ENCODE results near the gene FOXO1.
"Not testable (repeated sequence)": the region's sequence is repeated elsewhere in the genome, so short reads cannot be mapped to it uniquely, and the experiment has no call there.

The FOXO1 gene

GRCh38 chr13:40666045-40666932 is at the start of gene FOXO1:
TSS of gene FOXO1 (minus strand) at chr13:40666641. CDS start at chr13:40666212, 429 bp downstream.
- no peak for TF ChIP-seq CTCF (IDR thresholded peaks at IDR 0.05; ENCODE audit: low read depth, low read length)
- H3K4me3 ChIP-seq (replicated peaks in 1 of 2; ENCODE audit: low read depth in 2 of 2, low read length in 2 of 2) = peak within 1 kb of the TSS; percentile 91 to 94

GRCh38 chr13:40714433-40714832 is 48.0 kb upstream of the FOXO1 start:
- not testable (repeated sequence) for DNase-seq (ENCODE audit: low read depth in 2 of 2); H3K4me3 ChIP-seq (replicated peaks in 1 of 2; ENCODE audit: low read depth in 2 of 2, low read length in 2 of 2)

More at GRCh38 chr13:40666045-40666932, at the start of gene FOXO1:
- peak; percentile 78 to 95 for DNase-seq (ENCODE audit: low read depth in 2 of 2)

- no peak for TF ChIP-seq CTCF (IDR thresholded peaks at IDR 0.05; ENCODE audit: low read depth, low read length)
- no peak overlapping the region for H3K4me3 ChIP-seq (replicated peaks in 1 of 2; ENCODE audit: low read depth in 2 of 2, low read length in 2 of 2)
- DNase-seq (ENCODE audit: low read depth in 2 of 2) = no peak
Measured at GRCh38 chr13:40706439-40706838, 40.0 kb upstream of the FOXO1 start.

- no peak for TF ChIP-seq CTCF (IDR thresholded peaks at IDR 0.05; ENCODE audit: low read depth, low read length)
- no peak overlapping the region for H3K4me3 ChIP-seq (replicated peaks in 1 of 2; ENCODE audit: low read depth in 2 of 2, low read length in 2 of 2)
- no peak for DNase-seq (ENCODE audit: low read depth in 2 of 2)
Measured at GRCh38 chr13:40697711-40698110, 31.3 kb upstream of the FOXO1 start.

- no peak for TF ChIP-seq CTCF (IDR thresholded peaks at IDR 0.05; ENCODE audit: low read depth, low read length)
- no peak for DNase-seq (ENCODE audit: low read depth in 2 of 2)
- H3K4me3 ChIP-seq (replicated peaks in 1 of 2; ENCODE audit: low read depth in 2 of 2, low read length in 2 of 2) = no peak overlapping the region
Measured at GRCh38 chr13:40694426-40694825, 28.0 kb upstream of the FOXO1 start.

- no peak overlapping the region for H3K4me3 ChIP-seq (replicated peaks in 1 of 2; ENCODE audit: low read depth in 2 of 2, low read length in 2 of 2)
- no peak for TF ChIP-seq CTCF (IDR thresholded peaks at IDR 0.05; ENCODE audit: low read depth, low read length)
- peak in 1 of 2 donors; percentile 22 for DNase-seq (ENCODE audit: low read depth in 2 of 2)
Measured at GRCh38 chr13:40692946-40693345, 26.5 kb upstream of the FOXO1 start.

- TF ChIP-seq CTCF (IDR thresholded peaks at IDR 0.05; ENCODE audit: low read depth, low read length) = no peak
- no peak for DNase-seq (ENCODE audit: low read depth in 2 of 2)
- no peak overlapping the region for H3K4me3 ChIP-seq (replicated peaks in 1 of 2; ENCODE audit: low read depth in 2 of 2, low read length in 2 of 2)
Measured at GRCh38 chr13:40688781-40689180, 22.3 kb upstream of the FOXO1 start.

Measured in cardiac fibroblast (primary cell).